Stimulated activated CD4-positive, alpha-beta T cell treated with anti-CD3 and anti-CD28 coated beads, TNF-alpha, amount 100 ng/mL, for 48 hours (primary cell): ENCODE results near the gene EIF4A3.

Experiments used
- DNase-seq, 3 donors: peaks; one replicate each; pipeline ENCODE4 v3.0.0-alpha.2; 2020; ENCODE audit warnings: low read depth in 3 of 3

Gene EIF4A3

DNA sequence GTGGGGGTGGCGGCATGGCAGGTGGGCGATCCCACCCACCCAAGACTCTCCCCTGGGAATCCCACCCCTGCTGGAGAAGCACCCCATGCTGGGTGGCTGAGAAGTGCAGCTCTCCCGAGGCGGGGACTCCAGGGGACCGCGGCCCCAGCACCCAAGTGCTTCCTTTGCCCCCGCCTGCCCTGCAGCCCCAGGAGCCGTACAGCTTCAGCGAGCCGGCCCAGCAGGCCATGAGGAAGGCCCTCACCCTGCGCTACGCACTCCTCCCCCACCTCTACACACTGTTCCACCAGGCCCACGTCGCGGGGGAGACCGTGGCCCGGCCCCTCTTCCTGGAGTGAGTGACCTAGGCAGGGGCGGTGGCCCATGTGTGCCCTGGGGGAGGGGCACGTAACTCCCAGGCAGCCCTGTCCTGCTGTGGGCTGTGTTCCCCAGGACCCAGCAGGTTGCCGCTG lies 33.9 kb downstream of the EIF4A3 start:
- no peak for DNase-seq

DNA sequence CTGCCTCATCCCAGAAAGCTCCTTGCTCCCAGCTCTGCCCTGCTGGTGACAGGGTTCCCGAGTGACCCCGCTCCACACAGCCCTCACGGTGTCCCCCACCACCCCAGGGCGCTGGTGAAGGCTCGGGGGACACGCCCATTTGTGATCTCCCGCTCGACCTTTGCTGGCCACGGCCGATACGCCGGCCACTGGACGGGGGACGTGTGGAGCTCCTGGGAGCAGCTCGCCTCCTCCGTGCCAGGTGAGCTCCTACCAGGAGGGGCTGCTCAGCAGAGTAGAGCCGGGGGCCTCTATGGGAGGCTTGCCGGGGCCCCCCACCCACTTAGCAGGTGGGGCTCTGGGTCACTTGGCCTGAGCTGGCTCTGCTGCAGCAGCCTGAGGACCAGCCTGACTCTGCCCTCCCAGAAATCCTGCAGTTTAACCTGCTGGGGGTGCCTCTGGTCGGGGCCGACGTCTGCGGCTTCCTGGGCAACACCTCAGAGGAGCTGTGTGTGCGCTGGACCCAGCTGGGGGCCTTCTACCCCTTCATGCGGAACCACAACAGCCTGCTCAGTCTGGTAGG lies 34.4 kb downstream of the EIF4A3 start:
- DNase-seq = no peak

DNA sequence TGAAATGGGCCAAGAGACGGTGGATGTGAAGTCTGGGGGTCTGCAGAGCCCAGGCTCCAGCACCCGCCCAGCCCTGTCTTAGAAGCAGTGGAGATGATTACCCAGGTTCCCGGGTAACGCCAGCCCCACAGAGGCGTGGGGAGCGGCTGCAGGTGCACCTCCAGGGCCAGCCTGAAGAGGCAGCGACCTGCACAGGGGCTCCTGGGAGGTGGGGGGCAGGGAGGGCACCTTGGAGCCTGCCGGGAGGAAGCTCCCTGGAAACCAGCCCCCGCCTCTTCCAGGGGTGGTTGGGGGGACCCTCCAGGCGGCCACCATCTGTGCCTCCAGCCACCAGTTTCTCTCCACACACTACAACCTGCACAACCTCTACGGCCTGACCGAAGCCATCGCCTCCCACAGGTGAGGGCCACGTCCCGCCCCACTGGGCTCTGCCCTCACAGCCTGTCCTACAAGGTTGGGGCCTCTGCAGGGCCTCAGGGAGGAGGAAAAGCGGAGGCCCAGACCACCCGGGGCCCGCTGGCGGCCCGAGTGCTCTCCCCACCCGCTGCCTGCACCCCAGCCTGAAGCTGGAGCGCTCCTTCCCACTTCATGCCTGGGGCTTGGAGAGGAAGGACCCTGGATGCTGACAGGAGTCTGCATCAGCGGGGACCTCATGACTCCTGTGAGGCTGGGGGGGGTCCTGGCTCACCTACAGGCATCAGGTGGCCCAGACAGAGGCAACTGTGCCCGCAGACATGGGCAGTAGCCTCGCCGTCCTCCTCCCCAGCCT lies 35.0 kb downstream of the EIF4A3 start:
- no peak for DNase-seq

DNA sequence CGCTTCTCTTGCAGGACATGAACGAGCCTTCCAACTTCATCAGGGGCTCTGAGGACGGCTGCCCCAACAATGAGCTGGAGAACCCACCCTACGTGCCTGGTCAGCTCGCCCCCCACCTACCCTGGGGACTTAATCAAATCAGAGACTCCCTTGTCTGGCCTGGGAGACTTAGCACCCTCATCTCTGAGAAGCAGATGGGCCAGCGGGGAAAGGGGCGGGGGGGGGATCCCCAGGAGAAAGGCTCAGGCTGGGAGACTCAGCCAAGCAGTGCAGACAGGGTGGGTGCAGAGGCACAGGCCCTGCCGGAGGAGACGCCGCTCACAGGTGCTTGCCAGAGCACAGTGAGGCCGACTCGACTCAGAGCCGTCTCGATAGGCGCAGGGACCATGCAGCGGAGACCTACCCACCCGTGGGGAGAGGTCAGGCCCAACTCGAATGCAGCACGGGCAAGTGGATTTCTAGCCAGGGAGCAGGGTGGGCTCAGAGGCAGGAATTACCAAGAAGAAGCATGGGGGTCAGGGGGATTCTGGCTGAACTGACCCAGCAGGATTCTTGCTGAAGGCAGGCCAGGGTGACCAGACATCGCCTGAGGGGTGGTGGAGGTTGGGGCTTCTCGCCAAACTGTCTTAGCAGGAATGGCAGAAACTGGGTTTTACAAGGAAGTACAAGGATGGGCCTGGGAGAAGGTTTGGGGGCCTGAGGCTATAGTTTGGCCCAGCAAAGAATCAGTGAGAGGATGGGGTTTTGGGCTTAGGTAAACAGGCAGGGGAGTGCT lies 35.8 kb downstream of the EIF4A3 start:
- no peak for DNase-seq

DNA sequence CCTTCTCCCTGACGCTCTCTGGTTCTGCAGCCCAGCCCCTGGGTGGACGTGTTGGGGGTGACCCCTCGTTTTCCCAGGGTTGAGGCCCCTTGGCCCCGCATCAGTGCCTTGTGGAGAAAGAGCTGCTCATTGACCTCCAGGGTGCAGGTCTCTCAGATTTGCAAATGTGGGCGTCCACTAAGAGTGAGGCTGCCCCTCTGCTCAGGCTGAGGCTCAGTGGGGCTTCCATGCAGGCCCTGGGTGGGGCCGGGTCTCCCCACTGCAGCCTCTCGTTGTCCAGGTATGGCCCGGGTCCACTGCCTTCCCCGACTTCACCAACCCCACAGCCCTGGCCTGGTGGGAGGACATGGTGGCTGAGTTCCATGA lies 36.5 kb downstream of the EIF4A3 start:
- DNase-seq = no peak

DNA sequence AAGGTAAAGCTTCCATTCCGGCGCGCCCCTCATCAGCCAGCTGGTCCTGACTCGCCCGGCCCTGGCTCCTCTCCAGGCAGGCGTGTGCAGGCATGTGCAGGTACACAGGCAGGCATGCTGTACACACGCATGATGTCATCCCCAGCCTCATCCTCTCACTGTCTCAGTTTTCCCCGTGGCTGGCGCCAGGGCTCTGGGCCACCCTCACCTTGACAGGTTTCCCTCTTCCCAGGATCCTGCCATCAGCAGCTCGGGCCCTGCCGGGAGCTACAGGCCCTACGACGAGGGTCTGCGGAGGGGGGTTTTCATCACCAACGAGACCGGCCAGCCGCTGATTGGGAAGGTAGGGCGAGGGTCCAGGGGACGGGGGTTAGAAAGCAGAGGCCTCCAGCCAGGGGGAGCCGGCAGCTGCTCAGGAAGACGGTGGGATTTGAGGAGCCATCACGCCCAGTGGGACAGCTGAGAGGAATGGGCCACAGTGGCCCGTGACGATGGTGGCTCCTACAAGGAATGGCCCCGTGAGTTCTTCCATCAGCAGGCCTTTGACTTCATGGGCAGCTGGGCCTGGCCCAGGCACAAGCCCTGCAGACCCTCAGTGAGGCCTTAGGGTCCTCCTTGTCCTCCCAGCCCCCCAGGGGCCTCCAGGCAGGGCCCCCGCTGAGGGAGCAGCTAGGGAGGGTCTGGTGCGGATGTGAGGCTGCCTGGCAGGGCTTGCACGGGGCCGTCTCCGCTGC lies 37.0 kb downstream of the EIF4A3 start:
- DNase-seq = no peak

DNA sequence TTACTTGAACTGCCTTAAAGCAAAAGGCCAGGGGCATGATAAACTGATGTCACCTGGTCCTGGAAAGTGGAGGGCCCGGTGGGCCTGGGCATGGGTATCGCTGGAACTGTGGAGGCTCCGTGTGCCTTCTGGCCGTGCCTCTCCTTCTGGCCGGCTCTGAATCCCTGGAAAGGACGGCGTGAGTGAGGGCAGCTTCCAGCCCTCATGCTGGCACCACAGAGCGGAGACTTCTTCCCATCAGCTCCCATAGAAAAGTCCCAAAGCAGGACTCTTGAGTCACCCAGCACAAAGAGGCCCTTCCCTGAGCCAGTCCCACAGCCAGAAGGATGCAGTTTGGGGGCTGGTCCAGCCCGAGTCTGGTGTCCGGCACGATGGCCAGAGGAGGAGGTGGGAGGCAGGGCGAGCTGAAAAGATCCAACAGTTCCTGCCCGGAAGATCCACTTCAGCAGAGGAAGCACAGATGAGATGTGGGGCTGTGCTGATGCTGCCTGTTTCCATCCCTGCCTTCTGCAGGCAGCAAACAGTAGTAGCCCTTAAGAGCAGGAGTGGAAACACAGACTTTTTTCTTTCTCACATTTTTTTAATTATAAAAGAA lies 37.8 kb downstream of the EIF4A3 start:
- no peak for DNase-seq

DNA sequence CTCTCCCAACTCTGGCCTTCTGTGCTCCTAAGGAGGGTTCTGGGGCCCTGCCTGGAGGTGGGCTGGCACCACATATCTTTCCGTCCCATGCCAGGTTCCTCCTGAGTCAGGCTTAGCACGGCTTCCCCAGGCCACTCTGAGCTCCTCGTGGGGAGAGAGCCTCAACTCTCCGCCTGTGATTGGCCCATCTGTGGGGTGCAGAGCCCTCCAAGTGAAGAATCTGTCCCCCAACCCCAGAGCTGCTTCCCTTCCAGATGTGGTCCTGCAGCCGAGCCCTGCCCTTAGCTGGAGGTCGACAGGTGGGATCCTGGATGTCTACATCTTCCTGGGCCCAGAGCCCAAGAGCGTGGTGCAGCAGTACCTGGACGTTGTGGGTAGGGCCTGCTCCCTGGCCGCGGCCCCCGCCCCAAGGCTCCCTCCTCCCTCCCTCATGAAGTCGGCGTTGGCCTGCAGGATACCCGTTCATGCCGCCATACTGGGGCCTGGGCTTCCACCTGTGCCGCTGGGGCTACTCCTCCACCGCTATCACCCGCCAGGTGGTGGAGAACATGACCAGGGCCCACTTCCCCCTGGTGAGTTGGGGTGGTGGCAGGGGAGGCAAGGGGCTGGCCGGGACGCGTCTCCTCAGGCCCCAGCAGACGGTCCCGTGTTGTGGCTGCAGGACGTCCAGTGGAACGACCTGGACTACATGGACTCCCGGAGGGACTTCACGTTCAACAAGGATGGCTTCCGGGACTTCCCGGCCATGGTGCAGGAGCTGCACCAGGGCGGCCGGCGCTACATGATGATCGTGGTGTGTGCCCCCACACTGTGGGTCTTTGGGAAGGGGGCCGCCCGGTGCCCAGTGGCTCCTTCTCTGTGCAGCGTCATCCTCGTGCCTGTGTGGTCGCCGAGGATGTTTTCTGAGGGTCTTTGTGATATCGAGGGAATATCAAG lies 38.6 kb downstream of the EIF4A3 start:
- no peak for DNase-seq

DNA sequence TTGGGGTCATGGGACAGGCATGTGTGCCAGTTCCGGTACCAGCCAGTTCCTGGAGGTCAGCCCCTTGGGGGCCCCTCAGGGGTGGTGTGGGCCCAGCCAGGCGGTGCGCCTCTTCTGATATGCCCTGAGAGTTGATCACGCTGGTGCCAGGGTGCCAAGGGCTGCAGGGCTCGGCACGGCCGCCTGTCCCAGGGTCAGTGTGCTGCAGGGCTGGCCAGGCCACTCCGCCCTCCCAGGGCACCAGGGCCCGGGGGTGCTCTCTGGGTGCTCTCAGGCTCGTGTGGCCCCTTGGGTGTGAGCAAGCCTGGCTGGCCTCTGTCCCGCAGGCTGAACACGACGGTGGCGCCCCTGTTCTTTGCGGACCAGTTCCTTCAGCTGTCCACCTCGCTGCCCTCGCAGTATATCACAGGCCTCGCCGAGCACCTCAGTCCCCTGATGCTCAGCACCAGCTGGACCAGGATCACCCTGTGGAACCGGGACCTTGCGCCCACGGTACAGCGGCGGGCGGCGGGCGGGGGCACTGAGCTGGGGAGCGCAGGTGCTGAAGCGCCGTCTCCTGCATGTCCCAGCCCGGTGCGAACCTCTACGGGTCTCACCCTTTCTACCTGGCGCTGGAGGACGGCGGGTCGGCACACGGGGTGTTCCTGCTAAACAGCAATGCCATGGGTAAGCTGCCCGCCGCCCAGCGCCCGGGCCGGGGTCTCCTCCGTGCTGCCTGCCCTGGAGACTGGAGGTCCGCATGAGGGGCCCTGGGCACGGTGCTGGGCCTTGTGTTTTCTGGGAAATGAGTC lies 39.5 kb downstream of the EIF4A3 start:
- DNase-seq = no peak

DNA sequence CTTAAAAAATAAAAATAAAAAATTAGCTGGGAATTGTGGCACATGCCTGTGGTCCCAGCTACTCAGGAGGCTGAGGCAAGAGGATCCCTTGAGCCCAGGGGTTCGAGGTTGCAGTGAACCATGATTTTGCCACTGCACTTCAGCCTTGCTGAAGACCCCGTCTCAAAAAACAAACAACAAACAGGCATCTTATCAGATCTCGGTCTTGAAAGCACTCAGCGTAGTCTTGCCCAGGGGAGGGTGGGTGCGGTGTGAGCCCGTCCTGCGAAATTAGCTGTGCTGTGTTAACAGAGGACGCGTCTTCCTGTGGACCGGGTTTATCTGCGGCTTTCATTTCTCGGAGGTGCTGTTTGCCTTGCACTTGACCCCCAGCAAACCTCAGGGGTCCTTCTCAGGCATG lies 40.2 kb downstream of the EIF4A3 start:
- no peak for DNase-seq

DNA sequence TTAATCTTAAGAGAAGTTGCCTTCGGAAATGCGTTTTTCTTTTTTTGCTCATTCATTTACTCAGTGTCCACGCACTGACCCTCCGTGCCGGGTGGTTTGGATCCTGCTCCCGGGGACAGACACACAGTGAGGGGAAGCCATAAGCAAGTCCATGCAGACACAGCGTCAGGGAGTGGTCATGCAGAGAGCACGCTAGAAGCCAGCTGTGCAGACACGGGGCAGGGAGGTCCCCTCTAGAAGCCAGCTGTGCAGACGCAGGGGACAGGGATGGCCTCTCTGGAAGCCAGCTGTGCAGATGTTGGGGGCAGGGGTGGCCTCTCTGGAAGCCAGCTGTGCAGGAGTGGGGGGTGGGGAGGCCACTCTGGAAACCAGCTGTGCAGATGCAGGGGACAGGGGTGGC lies 40.8 kb downstream of the EIF4A3 start:
- DNase-seq = no peak

DNA sequence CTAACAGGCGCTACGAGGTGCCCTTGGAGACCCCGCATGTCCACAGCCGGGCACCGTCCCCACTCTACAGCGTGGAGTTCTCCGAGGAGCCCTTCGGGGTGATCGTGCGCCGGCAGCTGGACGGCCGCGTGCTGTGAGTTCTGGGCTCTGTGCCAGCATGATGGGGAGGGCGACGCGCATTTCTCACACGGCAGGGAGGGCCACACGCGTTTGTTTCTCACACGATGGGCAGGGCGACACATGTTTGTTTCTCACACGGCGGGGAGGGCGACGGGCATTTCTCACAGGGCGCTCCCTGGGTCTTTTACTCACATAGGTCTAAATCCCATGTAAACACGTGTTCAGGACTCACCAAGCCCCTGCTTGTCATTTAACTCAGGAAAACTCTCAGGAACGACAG lies 41.2 kb downstream of the EIF4A3 start:
- no peak for DNase-seq

DNA sequence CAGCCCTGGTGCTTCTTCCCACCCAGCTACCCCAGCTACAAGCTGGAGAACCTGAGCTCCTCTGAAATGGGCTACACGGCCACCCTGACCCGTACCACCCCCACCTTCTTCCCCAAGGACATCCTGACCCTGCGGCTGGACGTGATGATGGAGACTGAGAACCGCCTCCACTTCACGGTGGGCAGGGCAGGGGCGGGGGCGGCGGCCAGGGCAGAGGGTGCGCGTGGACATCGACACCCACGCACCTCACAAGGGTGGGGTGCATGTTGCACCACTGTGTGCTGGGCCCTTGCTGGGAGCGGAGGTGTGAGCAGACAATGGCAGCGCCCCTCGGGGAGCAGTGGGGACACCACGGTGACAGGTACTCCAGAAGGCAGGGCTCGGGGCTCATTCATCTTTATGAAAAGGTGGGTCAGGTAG lies 42.0 kb downstream of the EIF4A3 start:
- DNase-seq = no peak

DNA sequence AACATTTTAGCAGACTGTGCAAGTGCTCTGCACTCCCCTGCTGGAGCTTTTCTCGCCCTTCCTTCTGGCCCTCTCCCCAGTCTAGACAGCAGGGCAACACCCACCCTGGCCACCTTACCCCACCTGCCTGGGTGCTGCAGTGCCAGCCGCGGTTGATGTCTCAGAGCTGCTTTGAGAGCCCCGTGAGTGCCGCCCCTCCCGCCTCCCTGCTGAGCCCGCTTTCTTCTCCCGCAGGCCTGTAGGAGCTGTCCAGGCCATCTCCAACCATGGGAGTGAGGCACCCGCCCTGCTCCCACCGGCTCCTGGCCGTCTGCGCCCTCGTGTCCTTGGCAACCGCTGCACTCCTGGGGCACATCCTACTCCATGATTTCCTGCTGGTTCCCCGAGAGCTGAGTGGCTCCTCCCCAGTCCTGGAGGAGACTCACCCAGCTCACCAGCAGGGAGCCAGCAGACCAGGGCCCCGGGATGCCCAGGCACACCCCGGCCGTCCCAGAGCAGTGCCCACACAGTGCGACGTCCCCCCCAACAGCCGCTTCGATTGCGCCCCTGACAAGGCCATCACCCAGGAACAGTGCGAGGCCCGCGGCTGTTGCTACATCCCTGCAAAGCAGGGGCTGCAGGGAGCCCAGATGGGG lies 42.5 kb downstream of the EIF4A3 start:
- DNase-seq = no peak

DNA sequence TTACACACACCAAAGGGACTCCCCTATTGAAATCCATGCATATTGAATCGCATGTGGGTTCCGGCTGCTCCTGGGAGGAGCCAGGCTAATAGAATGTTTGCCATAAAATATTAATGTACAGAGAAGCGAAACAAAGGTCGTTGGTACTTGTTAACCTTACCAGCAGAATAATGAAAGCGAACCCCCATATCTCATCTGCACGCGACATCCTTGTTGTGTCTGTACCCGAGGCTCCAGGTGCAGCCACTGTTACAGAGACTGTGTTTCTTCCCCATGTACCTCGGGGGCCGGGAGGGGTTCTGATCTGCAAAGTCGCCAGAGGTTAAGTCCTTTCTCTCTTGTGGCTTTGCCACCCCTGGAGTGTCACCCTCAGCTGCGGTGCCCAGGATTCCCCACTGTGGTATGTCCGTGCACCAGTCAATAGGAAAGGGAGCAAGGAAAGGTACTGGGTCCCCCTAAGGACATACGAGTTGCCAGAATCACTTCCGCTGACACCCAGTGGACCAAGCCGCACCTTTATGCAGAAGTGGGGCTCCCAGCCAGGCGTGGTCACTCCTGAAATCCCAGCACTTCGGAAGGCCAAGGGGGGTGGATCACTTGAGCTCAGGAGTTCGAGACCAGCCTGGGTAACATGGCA lies 43.4 kb downstream of the EIF4A3 start:
- no peak for DNase-seq

DNA sequence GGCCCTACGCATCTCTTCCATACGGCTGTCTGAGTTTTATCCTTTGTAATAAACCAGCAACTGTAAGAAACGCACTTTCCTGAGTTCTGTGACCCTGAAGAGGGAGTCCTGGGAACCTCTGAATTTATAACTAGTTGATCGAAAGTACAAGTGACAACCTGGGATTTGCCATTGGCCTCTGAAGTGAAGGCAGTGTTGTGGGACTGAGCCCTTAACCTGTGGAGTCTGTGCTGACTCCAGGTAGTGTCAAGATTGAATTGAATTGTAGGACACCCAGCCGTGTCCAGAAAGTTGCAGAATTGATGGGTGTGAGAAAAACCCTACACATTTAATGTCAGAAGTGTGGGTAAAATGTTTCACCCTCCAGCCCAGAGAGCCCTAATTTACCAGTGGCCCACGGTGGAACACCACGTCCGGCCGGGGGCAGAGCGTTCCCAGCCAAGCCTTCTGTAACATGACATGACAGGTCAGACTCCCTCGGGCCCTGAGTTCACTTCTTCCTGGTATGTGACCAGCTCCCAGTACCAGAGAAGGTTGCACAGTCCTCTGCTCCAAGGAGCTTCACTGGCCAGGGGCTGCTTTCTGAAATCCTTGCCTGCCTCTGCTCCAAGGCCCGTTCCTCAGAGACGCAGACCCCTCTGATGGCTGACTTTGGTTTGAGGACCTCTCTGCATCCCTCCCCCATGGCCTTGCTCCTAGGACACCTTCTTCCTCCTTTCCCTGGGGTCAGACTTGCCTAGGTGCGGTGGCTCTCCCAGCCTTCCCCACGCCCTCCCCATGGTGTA lies 44.1 kb downstream of the EIF4A3 start:
- no peak for DNase-seq

DNA sequence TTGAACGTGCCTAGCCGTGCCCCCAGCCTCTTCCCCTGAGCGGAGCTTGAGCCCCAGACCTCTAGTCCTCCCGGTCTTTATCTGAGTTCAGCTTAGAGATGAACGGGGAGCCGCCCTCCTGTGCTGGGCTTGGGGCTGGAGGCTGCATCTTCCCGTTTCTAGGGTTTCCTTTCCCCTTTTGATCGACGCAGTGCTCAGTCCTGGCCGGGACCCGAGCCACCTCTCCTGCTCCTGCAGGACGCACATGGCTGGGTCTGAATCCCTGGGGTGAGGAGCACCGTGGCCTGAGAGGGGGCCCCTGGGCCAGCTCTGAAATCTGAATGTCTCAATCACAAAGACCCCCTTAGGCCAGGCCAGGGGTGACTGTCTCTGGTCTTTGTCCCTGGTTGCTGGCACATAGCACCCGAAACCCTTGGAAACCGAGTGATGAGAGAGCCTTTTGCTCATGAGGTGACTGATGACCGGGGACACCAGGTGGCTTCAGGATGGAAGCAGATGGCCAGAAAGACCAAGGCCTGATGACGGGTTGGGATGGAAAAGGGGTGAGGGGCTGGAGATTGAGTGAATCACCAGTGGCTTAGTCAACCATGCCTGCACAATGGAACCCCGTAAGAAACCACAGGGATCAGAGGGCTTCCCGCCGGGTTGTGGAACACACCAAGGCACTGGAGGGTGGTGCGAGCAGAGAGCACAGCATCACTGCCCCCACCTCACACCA lies 44.8 kb downstream of the EIF4A3 start:
- DNase-seq = peak in 1 of 3 donors; percentile 20
